ENCODE data around the gene ATL2. TPM values are rescaled to one million over a fixed set of nuclear protein-coding genes. Genes with fewer than 3 reads are reported as not detected.

ATL2 gene
- total and polyA plus RNA-seq, 12 donors: 19.8 to 313 (median 71.9) TPM

GRCh38 chr2:38362232-38362631 lies 14.8 kb downstream of the ATL2 start:
- Histone ChIP-seq H3K9me3 (replicated peaks in 1 of 3) (no peaks in the 10 kb centered on the region), H3K36me3 (replicated peaks in 1 of 2) (no peaks in the 10 kb centered on the region), H3K4me3 (no peak overlapping the region), H3K27me3 (no peaks in the 10 kb centered on the region), H3K4me1 (replicated peaks in 1 of 2) (peaks cover 11 to 15% of the 10 kb centered on the region in 2 donors), H3K27ac (no peak overlapping the region)
- no peak for DNase-seq
- TF ChIP-seq, protein P1, sequence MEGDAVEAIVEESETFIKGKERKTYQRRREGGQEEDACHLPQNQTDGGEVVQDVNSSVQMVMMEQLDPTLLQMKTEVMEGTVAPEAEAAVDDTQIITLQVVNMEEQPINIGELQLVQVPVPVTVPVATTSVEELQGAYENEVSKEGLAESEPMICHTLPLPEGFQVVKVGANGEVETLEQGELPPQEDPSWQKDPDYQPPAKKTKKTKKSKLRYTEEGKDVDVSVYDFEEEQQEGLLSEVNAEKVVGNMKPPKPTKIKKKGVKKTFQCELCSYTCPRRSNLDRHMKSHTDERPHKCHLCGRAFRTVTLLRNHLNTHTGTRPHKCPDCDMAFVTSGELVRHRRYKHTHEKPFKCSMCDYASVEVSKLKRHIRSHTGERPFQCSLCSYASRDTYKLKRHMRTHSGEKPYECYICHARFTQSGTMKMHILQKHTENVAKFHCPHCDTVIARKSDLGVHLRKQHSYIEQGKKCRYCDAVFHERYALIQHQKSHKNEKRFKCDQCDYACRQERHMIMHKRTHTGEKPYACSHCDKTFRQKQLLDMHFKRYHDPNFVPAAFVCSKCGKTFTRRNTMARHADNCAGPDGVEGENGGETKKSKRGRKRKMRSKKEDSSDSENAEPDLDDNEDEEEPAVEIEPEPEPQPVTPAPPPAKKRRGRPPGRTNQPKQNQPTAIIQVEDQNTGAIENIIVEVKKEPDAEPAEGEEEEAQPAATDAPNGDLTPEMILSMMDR (IDR thresholded peaks at IDR 0.05): no peak
- TF ChIP-seq POLR2A (IDR thresholded peaks at IDR 0.05): no peak
- WGBS, 4 donors: 67 to 85% (median 73%) methylated on average over 2 of the region's 2 CpGs
- intact Hi-C loops (cut with DNase I): no loop called here

DNA sequence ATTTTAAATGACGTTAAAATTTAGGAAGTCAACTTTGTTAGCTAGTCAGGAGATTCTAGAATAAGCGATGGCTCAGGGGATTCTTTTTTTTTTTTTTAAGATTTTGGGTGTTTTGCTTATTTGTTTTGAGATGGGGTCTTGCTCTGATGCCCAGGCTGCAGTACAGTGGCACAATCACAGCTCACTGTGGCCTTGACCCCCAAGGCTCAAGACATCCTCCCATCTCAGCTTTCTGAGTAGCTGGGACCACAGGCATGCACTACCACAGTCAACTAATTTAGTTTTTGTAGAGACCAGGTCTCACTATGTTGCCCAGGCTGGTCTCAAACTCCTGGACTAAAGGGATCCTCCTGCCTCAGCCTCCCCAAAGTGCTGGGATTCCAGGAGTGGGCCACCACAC lies 16.9 kb downstream of the ATL2 start:
- Histone ChIP-seq H3K36me3 (replicated peaks in 1 of 2) (no peaks in the 10 kb centered on the region), H3K27me3 (no peaks in the 10 kb centered on the region), H3K9me3 (replicated peaks in 1 of 3) (no peaks in the 10 kb centered on the region), H3K4me3 (no peak overlapping the region), H3K27ac (no peak overlapping the region), H3K4me1 (replicated peaks in 1 of 2) (peaks cover under 1% of the 10 kb centered on the region in 2 donors)
- DNase-seq: no peak
- no peak for TF ChIP-seq POLR2A (IDR thresholded peaks at IDR 0.05)
- TF ChIP-seq, protein P1 (IDR thresholded peaks at IDR 0.05): no peak
- intact Hi-C loops (cut with DNase I): no loop called here
- 86 to 100% (median 91%) methylated on average over 2 of the region's 2 CpGs for WGBS, 4 donors

DNA sequence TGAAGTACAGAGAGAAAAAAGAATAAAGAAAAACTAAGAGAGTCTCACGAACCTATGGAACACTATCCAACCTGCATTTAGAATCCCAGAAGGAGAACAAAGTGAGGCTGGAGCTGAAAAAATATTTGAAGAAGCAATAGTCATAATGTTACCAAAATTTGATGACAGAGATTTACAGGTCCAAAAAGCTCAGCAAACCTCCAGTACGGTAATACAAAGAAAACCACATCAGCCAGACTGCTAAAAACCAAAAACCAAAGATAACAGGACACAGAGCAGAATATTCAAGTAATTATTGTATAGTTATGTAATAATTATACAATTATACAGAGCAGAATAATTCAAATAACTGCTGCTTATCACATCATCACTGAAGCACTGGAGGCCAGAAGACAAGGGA lies 23.7 kb downstream of the ATL2 start:
- TF ChIP-seq POLR2A (IDR thresholded peaks at IDR 0.05): no peak
- TF ChIP-seq, protein P1 (IDR thresholded peaks at IDR 0.05): no peak
- intact Hi-C loops (cut with DNase I): no loop called here
- Histone ChIP-seq H3K27me3 (no peaks in the 10 kb centered on the region), H3K27ac (no peak overlapping the region), H3K9me3 (replicated peaks in 1 of 3) (no peaks in the 10 kb centered on the region), H3K36me3 (replicated peaks in 1 of 2) (no peaks in the 10 kb centered on the region), H3K4me3 (no peak overlapping the region), H3K4me1 (replicated peaks in 1 of 2) (peaks cover 10 to 19% of the 10 kb centered on the region in 2 donors)
- 62 to 82% (median 73%) methylated on average over 2 of the region's 2 CpGs for WGBS, 4 donors
- no peak for DNase-seq

DNA sequence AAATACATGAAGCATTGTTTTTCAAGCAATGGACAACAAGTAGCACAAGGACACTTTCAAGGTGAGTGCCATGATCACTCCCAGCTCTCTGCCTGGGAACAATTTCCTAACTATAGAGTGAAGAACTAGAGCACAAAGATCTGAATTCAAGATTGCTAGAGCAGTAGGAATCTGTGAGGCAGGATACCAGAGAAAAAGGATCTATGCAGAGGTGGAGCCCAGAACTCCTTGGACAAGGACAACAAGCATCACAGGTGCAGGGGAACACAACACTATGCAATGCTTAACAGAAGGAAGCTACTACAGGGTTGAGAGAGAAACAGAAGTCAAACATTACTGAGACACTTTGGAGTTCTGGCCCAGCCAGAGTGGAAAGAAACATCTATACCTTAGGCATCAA lies 24.7 kb downstream of the ATL2 start:
- H3K9me3 ChIP-seq (replicated peaks in 1 of 3): no peaks in the 10 kb centered on the region
- no peak for TF ChIP-seq POLR2A (IDR thresholded peaks at IDR 0.05)
- TF ChIP-seq, protein P1 (IDR thresholded peaks at IDR 0.05): no peak
- no peaks in the 10 kb centered on the region for H3K36me3 ChIP-seq (replicated peaks in 1 of 2)
- peak in 1 of 7 donors; percentile 25 for DNase-seq
- intact Hi-C loops (cut with DNase I): no loop called here
- no peaks in the 10 kb centered on the region for H3K27me3 ChIP-seq
- no peak overlapping the region for H3K4me3 ChIP-seq
- H3K4me1 ChIP-seq (replicated peaks in 1 of 2): peaks cover 10 to 19% of the 10 kb centered on the region in 2 donors
- H3K27ac ChIP-seq: peak overlapping the region in 2 of 5 donors; percentile 20 to 27
